Gastroesophageal sphincter (tissue), 3 donors: ENCODE data around the gene IGSF9.

Experiments used
- CTCF ChIP-seq, 4 experiments: fragments of 200-600 bp in 2 of 4; fragments of 450-650 bp in 2 of 4; sonication (generic) in 1 of 4; IDR thresholded peaks; one replicate each; pipeline ENCODE4 v1.5.1; 2017 to 2019; ENCODE audit warnings: antibody characterized with exemption in 4 of 4, mild to moderate bottlenecking in 2 of 4, moderate library complexity in 2 of 4
- POLR2A ChIP-seq, 2 donors: fragments of 450-650 bp; IDR thresholded peaks; one replicate each; pipeline ENCODE4 v1.6.1; 2017; ENCODE audit warnings: antibody characterized with exemption in 2 of 2, mild to moderate bottlenecking in 2 of 2, moderate library complexity in 1 of 2
- POLR2AphosphoS5 ChIP-seq: sonication (generic); formaldehyde crosslinking; IDR thresholded peaks from one replicate; pipeline ENCODE4 v1.6.1; 2017; ENCODE audit warnings: antibody characterized with exemption

GRCh38 chr1:159889202-159889601 lies 56.2 kb downstream of the IGSF9 start:
- TF ChIP-seq CTCF (IDR thresholded peaks at IDR 0.05): no peak
- no peak for TF ChIP-seq POLR2AphosphoS5
- no peak for TF ChIP-seq POLR2A (IDR thresholded peaks at IDR 0.05)
